CD1c-positive myeloid dendritic cell (primary cell): ENCODE measurements around the gene PCP4.

Experiments used
- DNase-seq: peaks from one replicate; pipeline ENCODE4 v3.0.0-alpha.2; 2016; ENCODE audit errors: extremely low spot score

Gene PCP4

DNA sequence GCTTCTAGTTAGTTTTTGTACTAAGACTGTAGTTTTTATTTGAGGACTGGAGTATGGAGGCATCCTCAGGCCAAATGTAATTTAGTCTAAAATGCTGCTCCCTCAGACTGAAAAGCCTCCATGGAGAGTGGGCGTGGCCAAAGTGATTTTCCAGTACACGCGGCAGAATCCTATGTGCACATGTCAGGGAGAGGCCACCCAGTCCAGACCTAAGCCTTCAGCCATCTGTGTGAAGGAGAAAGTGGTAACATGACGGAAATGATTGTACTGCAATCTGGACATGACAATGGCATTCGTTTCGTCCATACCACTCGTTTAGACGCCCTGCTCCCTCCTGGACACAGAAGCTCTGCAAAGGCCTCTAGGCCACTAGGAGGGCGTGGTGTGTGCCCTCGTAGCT, 56.2 kb downstream of the PCP4 start:
- no peak for DNase-seq

DNA sequence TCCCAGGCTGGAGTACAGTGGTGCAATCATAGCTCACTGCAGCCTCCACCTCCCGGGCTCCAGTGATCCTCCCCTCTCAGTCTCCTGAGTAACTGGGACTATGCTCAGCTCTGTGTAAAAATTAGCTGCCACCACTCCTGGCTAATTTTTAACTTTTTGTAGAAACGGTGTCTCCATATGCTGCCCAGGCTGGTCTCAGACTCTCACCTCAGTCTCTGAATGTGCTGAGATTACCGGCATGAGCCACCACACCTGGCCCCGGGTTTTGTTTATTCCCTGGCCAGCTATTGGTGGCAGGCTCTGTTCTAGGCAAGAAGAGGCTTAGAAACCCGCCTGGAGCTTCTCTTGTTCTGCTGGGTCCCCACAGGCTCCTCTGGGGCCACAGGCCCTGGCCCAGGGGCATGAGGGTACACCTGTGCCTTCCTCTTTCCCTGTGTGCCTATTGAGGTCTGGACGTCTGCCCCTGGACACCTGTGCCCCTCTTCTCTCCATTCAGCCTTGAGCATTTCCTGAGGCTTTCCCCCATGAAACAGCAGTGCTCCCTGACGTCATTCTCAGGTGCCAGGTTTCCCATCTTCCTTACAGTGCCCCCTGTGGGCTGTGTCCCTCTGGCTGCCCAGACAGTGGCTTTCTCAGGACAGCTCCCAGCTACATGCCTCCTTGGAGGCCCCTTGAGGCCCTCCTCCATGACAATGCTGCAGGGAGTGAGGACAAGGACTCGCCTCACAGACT, 57.5 kb downstream of the PCP4 start:
- no peak for DNase-seq

DNA sequence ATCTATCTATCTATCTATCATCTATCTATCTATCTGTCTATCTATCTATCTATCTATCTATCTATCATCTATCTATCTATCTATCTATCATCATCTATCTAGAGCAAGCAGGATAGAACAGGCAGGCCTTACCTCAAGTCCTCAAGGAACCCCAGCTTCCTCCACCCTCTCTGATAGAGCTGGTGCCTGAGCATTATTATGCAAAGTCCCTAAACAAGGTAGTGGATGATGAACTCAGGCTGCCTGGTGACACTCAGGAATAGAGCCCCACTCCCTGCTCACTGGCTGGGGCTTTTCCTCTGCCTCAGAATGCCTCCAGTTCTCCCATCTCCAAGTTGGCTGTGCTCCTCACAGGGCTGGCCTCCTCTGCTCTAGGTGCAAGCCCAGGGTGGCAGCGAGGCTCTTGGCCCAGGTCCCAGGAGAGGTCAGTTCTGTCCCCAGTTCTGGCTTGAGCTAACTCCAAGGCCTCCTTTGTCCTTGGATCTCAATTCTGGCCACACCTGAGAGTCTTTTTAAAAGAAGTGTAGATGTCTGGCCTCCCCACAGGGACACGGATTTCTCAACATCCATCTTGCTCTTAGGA, 60.2 kb downstream of the PCP4 start:
- no peak for DNase-seq

DNA sequence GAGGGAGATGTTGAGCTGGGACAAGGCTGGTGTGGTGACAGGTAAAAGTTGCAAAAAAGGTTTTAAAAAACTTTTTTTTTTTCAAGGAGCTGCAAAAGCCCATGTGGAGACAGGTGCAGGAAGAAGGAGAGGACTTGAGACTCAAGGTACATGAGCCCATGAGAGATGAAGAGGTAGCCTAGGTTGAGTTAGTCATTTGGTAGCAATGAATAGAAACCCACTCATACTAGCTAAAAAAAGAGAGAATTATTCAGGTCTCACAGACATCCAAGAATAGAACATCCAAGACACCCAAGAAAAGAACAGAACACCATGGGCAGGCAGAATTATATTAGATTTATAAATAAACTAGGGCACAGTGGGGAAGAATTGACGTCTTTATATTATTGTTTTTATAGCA, 65.1 kb downstream of the PCP4 start:
- DNase-seq = no peak

DNA sequence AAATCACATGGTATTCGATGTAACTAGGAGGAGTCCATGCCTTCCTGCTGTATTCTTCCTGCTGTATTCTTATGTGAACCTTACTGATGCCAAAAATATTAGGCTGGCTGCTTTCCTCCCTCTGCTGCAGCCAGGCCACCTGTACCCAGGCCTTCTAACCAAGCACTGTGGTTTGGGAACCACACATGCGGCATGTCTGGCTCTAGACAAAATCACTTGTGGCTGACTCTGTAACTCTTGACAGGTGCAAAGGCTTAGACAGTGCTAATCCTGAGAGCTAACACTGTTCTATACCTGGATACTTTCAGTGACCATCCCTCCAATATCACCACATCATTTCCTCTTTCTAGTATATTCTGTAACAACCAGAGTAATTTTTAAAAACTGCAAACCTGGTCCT, 67.7 kb downstream of the PCP4 start:
- no peak for DNase-seq

DNA sequence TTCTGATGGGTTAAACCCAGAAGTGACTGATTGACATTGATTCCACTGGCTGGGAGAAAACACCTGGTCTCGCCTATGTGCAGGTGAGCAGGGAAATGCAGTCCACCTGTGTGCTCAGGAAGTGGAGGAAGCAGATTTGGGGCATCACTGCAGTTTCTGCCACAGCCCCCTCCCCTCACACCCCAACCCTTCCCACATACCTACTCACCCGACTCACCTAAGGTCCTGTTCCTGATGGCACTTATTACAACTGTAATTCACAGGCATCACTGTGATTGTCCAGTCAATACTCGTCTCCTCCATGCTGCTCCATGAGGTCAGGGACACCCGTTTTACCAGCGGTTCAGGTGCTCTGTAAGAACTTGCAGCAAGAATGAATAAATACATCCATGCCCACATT, 68.5 kb downstream of the PCP4 start:
- DNase-seq = no peak

DNA sequence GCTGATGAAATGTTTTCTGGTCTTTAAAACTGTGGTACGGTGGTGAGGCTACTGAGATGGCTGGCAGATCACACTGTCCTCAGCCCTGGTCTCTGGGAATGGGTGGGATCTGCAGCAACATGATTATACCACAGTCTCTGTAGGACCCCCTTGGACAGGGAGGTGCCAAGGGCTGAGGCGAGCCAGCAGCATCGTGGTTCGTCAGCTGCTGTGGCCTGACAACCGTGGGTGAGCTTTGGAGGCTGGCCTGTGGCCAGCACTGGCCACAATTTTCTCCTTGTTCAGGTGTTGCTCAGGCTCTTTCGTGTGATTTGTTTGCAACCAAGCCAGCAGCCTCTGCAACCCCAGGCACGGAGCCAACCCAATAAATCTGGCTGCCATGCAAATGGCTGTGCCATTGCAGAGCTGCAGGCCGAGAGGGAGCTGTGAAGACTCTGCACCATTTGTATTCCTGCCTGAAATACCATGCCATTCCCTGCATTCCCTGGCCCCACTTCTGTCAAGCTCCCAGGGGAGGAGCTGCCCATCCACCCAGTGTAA, 70.9 kb downstream of the PCP4 start:
- no peak for DNase-seq

DNA sequence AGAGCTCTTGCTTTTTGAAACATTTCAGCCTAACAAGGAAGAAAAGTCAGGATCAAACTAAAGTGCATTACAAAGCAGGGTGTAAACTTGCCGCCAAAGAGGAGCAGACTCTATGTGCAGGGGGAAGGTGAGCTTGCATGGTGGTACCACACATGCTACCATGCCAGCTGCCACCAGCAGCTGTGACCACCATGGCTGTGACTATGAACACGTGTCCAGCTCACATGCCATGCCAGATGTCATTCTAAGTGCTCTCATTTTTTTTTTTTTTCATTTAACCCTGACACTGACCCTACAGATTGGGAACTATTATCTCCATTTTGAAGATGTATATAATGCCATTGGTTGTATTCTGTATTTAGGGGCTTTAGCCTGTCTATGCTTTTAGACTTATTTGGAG, 79.0 kb downstream of the PCP4 start:
- DNase-seq = no peak

DNA sequence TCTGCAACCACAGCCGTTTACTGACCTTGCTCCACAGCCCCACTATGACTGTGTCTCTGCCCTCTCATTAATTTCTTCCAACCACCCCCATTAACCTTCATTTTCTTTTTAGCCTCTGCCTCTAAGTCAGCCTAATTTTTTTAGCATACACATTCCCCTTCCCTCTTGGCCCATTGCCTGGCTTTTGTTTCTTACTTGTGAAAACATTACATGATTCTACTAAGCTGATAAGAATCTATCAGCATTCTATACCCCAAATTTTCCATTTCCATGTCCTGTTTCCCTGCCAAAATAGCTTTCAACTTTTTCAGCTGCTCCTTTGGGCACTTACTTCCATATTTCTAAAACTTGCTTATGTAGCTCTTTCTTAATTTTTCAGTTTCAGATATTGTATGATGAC, 79.8 kb downstream of the PCP4 start:
- DNase-seq = no peak

DNA sequence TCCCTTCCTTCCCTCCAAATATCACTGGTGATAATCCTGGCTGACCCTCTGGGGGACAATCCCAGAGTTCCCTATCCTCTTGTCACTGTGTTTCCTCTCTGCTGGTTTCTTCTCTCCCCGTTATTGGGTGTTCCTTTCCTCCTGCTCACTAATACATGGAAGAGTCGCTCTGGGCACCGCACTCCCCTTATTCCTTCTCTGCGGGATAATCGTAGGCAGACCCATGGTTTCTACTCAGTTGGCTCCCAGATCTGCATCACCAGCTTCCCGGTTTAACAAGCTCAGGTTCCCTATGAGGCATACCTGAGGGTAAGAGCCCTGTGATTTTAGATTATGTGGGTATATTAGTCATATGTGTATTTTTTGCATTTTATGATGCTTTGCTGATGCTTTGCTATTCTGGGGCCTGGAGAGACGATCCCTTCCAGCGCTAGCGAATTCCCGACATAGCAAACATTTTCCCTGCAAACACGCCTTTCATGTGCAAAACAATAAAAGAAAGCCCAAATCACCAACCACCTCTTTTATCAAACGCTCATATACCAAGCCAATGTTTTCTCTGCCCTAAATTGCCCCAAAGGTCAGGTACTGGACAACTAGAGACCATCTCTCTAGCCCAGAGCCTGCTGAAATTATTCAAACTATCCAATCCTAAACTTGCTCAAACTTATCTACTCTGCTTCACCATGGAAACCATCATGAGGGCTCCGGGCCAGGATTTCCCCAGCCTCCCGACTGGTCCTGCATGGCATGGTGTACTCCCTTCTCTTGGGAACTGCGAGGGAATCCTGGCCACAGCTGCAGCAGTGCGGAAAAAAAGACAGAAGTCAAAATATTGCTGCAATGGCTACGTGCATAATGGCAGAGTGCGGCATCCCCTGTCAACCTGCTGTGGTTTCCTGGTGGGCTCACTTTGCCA, 84.2 kb downstream of the PCP4 start:
- DNase-seq = no peak

DNA sequence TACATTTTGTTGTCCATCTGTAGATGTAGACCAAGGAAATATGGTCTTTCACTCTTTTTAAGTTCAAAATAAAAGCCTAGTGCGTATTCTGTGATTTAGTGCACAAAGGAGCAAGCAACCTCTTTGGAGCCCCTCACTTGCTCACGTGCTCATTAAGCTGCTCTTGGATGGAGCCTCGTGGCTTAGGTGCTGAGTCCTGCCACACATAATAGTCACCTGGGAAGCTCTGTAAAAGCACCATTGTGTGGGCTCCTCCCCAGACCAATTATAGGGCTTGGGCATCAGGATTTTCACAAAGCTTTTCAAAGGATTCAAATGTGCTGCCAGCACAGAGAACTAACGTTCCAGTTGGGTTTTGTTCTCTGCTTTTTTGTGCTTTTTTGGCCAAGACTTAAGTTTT, 85.0 kb downstream of the PCP4 start:
- no peak for DNase-seq

DNA sequence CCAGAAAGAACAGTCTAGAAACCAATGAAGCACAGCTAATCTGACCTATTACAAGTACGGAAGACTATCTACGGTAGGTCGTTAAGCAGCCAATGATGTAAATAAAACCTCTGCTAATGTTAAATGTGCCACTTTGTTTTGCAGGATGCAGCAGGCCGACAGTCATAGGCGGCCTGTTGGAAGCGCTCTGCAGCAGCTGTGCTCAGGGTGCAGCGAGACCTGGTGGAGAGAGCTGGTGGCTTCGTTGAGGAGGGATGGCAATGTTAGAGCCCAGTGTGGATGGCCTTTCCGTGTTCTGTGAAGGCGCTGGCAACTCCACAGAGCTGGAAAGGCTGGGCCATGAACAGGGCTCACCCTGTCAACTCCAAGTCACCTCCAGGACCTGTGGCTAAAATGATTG, 87.3 kb downstream of the PCP4 start:
- DNase-seq = no peak

DNA sequence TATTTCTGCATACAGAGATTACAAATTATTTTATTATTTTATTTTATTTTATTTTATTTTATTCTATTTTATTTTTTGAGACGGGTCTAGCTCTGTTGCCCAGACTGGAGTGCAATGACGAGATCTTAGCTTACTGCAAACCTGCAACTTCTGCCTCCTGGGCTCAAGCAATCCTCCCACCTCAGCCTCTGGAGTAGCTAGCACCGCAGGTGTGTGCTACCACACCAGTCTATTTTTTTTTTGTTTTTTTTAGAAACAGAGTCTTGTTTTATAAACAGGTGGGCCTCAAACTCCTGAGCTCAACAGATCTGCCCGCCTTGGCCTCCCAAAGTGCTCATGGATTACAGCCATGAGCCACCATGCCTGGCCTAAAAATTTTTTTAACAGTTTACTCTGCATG, 88.1 kb downstream of the PCP4 start:
- no peak for DNase-seq

DNA sequence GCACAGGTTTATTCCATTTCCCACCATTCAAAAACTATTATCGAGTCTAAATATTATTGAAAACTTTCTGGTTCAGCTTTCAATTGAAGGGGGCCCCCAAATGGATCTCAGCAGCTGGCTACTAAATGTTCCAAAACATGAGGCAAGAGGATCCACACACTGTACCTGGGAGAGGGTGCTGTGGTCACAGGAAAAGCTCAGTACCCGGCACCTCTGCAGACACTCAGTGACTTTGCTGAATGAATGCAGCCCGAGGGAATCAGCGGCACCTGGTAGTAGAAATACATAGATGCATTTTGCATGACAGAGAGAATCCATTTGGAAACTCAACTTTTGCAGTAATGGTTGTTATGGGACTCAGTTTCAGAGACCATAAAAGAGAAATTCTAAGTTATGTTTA, 89.3 kb downstream of the PCP4 start:
- no peak for DNase-seq

DNA sequence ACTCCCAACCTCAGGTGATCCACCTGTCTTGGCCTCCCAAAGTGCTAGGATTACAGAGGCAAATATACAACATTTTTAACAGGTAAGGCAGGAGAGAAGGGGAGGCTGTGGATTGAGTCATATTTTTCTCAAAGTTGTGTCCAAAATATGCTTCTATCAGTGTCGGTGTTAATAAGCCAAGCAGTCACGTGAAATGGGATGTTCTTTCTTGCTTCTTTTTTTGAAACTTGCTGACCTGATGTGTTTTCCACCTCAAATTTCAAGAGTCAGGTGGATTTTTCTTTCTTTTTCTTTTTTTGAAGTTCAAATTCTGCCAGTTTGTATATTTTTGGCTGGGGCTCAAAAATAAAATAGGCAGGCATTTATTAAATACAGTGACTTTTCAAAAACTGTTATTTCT, 91.5 kb downstream of the PCP4 start:
- DNase-seq = no peak

DNA sequence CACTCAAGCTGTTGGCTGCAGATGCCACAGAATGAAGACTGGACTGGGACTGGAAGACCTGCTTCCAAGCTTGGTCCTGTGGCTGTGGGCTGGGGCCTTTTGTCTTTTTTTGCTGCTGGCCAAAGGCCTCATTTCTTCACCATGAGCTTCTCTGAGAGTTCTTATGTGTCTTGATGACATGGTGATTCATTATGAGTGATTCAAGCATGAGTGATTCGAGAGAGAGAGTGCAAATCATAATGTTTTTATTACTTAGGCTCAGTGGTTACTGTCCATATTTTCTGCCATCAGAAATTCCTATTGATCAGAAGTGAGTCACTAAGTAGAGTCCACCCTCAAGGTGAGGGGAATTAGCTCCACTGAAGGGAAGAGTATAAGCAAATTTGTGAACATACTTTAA, 94.0 kb downstream of the PCP4 start:
- no peak for DNase-seq

DNA sequence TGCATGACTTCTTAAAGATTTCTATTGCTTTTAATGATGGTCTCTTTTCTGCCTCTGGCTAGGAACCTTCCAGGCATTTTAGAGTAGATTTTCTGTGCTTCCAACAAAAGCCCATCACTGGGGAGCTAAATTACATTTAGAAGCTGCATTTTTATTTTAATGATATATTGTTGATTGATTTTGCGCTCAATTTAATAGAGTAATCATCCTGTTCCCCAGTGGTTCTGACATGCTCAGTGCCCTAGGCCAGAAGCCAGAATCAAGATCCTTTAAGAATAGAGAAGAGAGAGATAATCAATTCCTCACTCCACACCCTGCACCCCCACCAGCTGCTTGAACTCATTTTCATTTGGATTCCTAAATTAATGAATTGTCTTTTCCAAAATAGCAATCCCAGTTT, 97.8 kb downstream of the PCP4 start:
- DNase-seq = no peak

DNA sequence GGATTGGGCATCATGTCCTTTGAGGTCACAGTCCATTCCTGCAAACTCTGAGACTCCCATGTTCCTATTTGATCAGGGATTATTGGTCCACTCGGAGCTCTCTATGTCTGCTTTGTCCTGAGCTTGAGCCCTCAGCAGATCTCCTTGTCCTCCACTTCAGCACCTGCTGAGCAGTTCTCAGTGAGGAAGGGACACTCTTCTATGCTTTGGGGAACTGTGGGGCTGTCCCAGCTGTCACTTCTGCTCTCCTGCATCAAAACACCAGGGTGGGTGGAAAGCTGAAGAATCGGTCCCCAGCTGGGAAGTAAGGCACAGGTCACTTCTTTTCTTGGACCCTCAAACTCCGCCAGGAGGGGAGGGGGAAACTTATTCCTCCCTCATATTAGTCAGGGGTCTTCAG, 99.5 kb downstream of the PCP4 start:
- no peak for DNase-seq

DNA sequence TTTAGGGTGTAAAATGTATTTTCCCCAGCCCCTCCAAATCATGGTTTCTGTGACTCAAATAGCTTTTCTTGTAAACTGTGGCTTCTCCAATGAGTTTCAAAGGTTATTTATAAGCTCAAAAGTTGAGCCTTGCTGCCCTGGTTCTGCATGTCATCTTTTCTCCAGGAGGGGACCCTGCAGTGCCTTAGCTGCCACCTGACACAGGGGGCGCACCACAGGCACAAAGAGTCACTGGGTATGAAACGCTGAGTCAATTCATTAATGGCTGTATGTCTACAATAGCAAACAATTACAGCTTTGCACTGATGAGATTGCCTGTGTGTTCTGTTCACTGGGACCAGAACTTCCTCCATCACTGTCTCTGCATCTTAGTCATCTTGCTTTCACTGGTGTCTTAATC, 100.8 kb downstream of the PCP4 start:
- DNase-seq = no peak

DNA sequence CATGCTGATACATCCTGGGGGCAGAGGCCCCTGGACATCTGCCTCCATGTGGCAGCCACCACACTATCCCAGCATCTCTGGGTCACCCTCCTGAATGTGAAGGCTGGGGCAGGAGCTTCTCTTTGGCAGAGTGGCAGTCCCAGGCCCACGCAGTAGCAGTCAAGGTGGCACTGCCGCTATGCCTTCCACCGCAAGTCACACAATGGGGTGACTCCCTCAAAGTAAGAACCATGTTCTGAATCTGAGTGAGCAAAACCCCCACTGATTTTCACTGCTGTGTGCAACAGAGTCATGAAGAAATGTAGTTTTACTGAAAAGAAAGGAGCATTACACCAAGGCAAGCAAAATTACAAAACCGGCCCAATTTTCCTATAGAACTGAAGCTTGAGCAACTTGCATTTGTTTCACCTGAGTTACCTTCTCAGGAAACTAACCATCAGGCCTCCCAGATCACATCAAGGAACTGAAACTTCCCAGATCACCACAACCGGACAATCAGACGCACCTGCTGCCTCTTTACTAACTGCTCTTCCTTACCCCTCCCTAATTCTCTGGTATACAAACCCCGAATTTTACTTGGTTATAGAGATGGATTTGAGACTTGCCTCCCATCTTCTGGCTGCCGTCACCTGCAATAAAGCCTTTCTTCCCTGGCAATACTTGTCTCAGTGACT, 102.6 kb downstream of the PCP4 start:
- DNase-seq = no peak

DNA sequence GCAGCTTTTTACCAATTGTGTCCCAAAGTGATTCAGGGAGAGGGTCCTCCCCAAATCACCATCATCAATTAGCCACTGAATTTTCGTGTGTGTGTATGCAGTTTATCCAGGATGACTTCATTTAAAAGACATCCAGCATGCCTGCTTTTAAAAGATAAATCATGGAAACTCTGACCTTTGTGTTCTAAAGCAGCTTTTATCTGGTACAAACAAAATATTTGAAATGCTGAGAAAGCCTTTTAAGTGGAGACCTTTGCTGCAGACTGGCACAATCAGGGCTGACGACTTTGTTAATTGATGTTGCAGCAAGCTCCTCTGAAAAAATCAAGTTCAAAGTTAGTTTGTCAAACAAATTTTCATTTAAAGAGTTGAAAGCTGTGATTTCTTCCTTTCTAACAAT, 104.7 kb downstream of the PCP4 start:
- DNase-seq = no peak

DNA sequence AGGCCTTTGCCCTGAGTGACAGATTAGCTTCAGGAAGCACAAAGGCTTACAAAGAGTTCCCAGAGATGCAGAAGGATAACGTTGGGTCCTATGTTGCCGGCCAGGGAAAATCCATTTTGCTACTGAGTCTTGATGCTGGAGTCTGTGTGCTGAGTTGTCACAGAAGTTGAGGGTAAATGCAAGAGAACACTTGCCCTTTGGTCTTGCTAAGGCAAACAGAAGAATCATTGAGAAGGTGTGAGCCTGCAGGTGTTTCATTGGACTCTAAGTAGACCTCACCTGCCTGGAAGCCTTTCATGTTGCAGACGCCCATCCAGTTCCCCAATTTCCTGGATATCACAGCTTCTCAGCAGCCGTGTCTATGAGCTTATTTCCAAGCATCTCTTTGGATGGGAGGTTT, 105.2 kb downstream of the PCP4 start:
- no peak for DNase-seq
